CD4-positive, alpha-beta T cell (primary cell): ENCODE data around the gene DISP3. TPM values are rescaled to one million over a fixed set of nuclear protein-coding genes. Genes with fewer than 3 reads are reported as not detected.

ENCODE experiments used
- ATAC-seq: fragments of 200-7000 bp; cut with Tn5 transposase; one replicate; pipeline ENCODE4 v1.10.0; 2022; ENCODE audit warnings: mild to moderate bottlenecking; ENCODE audit not compliant: poor library complexity
- CTCF ChIA-PET: fragments of 350-600 bp; sonication (Branson Sonifier 250); formaldehyde crosslinking; loops from one replicate; lab custom pipeline; 2021; ENCODE audit warnings: antibody characterized with exemption, inconsistent platforms; lab: Charles Lee
- POLR2A ChIA-PET: fragments of 350-600 bp; sonication (Branson Sonifier 250); formaldehyde crosslinking; loops from one replicate; lab custom pipeline; 2021; ENCODE audit warnings: antibody characterized with exemption, inconsistent platforms; lab: Charles Lee
- DNase-seq, 14 experiments: peaks; one replicate each; pipeline ENCODE4 v3.0.0-alpha.2; 2013 to 2020; ENCODE audit warnings: mixed read lengths in 2 of 14
- H3K27ac ChIP-seq, 2 donors: one replicate each; pipeline versions ENCODE4 v1.5.1 to v1.7.0; 2013; ENCODE audit warnings: low read length in 2 of 2, low read depth in 1 of 2, mild to moderate bottlenecking in 1 of 2
- H3K27me3 ChIP-seq, 2 experiments: 1 replicate in 1 of 2; 2 replicates in 1 of 2; pipeline versions ENCODE4 v1.6.1 to v1.7.0; 2013; ENCODE audit warnings: low read length in 2 of 2, control low read depth in 1 of 2, mild to moderate bottlenecking in 1 of 2, moderate library complexity in 1 of 2; ENCODE audit not compliant: insufficient read depth in 2 of 2, control insufficient read depth in 1 of 2
- H3K36me3 ChIP-seq: one replicate; pipeline ENCODE4 v1.6.1; 2013; ENCODE audit warnings: low read length, control low read depth; ENCODE audit not compliant: insufficient read depth
- H3K4me1 ChIP-seq: one replicate; pipeline ENCODE4 v1.6.1; 2013; ENCODE audit warnings: low read length, control low read depth; ENCODE audit not compliant: insufficient read depth
- H3K4me3 ChIP-seq: one replicate; pipeline ENCODE4 v1.5.1; 2013; ENCODE audit warnings: mild to moderate bottlenecking, low read length, moderate library complexity
- H3K9me3 ChIP-seq, 2 experiments: 1 replicate in 1 of 2; 2 replicates in 1 of 2; pipeline versions ENCODE4 v1.6.1 to v1.7.0; 2013; ENCODE audit warnings: low read length in 2 of 2, mild to moderate bottlenecking in 2 of 2, control low read depth in 1 of 2, moderate library complexity in 1 of 2; ENCODE audit not compliant: control insufficient read depth in 1 of 2, insufficient read depth in 1 of 2
- H3K27ac Mint-ChIP-seq: one replicate; pipeline ENCODE4 v1.8.0; 2020; ENCODE audit warnings: mixed read lengths
- H3K27me3 Mint-ChIP-seq: one replicate; pipeline ENCODE4 v1.8.0; 2021; ENCODE audit warnings: mixed read lengths
- H3K36me3 Mint-ChIP-seq: one replicate; pipeline ENCODE4 v1.8.0; 2021; ENCODE audit warnings: low read depth, mixed read lengths
- H3K4me1 Mint-ChIP-seq: one replicate; pipeline ENCODE4 v1.8.0; 2021; ENCODE audit warnings: low read depth, mixed read lengths
- H3K4me3 Mint-ChIP-seq: one replicate; pipeline ENCODE4 v1.8.0; 2020; ENCODE audit warnings: mild to moderate bottlenecking, mixed read lengths
- H3K9me3 Mint-ChIP-seq: one replicate; pipeline ENCODE4 v1.8.0; 2020; ENCODE audit warnings: mixed read lengths
- intact Hi-C, 2 experiments: fragments of 100-400 bp; cut with DNase I in 1 of 2; cut with micrococcal nuclease in 1 of 2; formaldehyde crosslinking; loops; one replicate each; pipeline versions ENCODE4 v1.15.1 to v1.9.0; 2023 to 2025; cut with DNase I, micrococcal nuclease
- total RNA-seq, 174 experiments: library from RNA in 2 of 174; stranded (reverse) in 2 of 174; gene quantifications; one replicate each; pipeline ENCODE4 v1.2.3 and lab custom pipeline; 2021 to 2026
- TF ChIP-seq, protein P1 (sequence below): fragments of 200-600 bp; IDR thresholded peaks from one replicate; pipeline ENCODE4 v1.8.0; 2022; ENCODE audit warnings: antibody characterized with exemption, mild to moderate bottlenecking

DISP3 gene
- total RNA-seq, 2 experiments from 2014 or later: 0.55 to 0.56 TPM

DNA sequence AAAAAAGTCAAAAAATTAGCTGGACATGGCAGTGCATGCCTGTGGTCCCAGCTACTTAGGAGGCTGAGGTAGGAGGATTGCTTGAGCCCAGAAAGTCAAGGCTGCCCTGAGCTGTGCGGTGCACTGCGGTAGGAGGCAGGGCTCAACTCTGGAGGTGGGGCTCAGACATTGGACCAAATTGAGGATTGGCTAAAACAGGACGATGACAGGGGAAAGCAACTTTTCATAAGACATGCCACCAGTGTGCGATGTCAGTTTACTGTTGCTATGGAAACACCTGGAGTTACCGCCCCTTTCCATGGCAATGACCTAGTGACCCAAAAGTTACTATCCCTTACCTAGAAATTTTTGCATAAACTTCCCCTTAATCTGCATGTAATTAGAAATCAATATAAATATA, 85.3 kb downstream of the DISP3 start:
- intact Hi-C loops: no loop called here
- Mint-ChIP-seq H3K4me3 (no peak overlapping the region), H3K27me3 (peaks cover 37% of the 10 kb centered on the region), H3K4me1 (no peaks in the 10 kb centered on the region), H3K9me3 (no peaks in the 10 kb centered on the region), H3K27ac (no peak overlapping the region), H3K36me3 (no peaks in the 10 kb centered on the region)
- H3K4me1 ChIP-seq: no peaks in the 10 kb centered on the region
- peaks cover 0 to 7% of the 10 kb centered on the region in 2 experiments for H3K9me3 ChIP-seq
- H3K36me3 ChIP-seq: no peaks in the 10 kb centered on the region
- DNase-seq (no peak), ATAC-seq (no peak)
- no peak overlapping the region for H3K4me3 ChIP-seq
- POLR2A ChIA-PET: no interaction called here
- CTCF ChIA-PET: no interaction called here
- TF ChIP-seq, protein P1, sequence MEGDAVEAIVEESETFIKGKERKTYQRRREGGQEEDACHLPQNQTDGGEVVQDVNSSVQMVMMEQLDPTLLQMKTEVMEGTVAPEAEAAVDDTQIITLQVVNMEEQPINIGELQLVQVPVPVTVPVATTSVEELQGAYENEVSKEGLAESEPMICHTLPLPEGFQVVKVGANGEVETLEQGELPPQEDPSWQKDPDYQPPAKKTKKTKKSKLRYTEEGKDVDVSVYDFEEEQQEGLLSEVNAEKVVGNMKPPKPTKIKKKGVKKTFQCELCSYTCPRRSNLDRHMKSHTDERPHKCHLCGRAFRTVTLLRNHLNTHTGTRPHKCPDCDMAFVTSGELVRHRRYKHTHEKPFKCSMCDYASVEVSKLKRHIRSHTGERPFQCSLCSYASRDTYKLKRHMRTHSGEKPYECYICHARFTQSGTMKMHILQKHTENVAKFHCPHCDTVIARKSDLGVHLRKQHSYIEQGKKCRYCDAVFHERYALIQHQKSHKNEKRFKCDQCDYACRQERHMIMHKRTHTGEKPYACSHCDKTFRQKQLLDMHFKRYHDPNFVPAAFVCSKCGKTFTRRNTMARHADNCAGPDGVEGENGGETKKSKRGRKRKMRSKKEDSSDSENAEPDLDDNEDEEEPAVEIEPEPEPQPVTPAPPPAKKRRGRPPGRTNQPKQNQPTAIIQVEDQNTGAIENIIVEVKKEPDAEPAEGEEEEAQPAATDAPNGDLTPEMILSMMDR: no peak
- no peak overlapping the region for H3K27ac ChIP-seq
- peaks cover 6 to 9% of the 10 kb centered on the region in 2 experiments for H3K27me3 ChIP-seq

GRCh38 chr1:11566042-11566850, 87.3 kb downstream of the DISP3 start:
- Mint-ChIP-seq H3K4me3 (no peak overlapping the region), H3K9me3 (no peaks in the 10 kb centered on the region), H3K36me3 (no peaks in the 10 kb centered on the region), H3K27me3 (peaks cover 31% of the 10 kb centered on the region), H3K4me1 (no peaks in the 10 kb centered on the region), H3K27ac (no peak overlapping the region)
- Histone ChIP-seq H3K27ac (no peak overlapping the region), H3K4me1 (peaks cover 4% of the 10 kb centered on the region), H3K36me3 (no peaks in the 10 kb centered on the region), H3K9me3 (peaks cover 0 to 3% of the 10 kb centered on the region in 2 experiments), H3K4me3 (no peak overlapping the region), H3K27me3 (peaks cover 9 to 11% of the 10 kb centered on the region in 2 experiments)
- ChIA-PET POLR2A (no interaction called here), CTCF (no interaction called here)
- DNase-seq (no peak), ATAC-seq (no peak)
- intact Hi-C loops: no loop called here
- TF ChIP-seq, protein P1: no peak

DNA sequence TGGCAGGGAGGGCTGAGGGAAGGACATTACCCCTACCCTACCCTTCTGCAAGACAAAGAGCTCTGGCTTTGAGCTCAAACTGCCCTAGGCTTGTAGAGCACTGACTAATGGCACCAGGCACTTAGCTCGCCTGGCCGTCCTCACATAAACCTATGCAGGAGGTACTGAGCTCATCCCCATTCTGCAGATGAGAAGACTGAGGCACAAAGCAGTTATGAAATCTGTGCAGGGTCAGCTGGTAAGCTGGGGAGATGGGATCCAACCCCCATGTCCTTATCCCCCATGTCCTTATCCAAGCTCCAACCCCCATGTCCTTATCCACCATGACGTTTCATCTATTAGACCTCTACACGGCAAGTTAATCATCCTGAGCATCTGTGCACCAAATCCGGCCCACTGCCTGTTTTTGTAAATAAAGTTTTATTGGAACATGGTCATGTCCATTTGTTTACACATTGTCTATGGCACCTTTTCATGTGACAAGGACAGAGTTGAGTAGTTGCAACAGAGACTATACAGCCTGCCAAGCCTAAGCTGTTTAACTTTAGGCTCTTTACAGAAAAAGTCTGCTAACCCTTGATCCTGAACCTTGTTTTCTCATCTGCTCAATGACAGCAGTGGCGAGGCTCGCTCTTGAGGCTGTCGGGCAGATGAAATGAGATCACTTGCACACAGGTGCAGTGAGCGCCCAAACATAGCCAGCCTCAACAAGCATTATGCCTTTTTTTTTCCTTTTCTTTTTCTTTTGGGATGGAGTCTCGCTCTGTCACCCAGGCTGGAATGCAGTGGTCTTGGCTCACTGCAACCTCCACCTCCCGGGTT, 88.5 kb downstream of the DISP3 start:
- CTCF ChIA-PET: no interaction called here
- H3K9me3 Mint-ChIP-seq: no peaks in the 10 kb centered on the region
- H3K27me3 ChIP-seq: peaks cover 9 to 11% of the 10 kb centered on the region in 2 experiments
- ATAC-seq: no peak
- no peaks in the 10 kb centered on the region for H3K36me3 ChIP-seq
- intact Hi-C loops: no loop called here
- no peak overlapping the region for H3K4me3 Mint-ChIP-seq
- H3K9me3 ChIP-seq: no peaks in the 10 kb centered on the region
- TF ChIP-seq, protein P1: no peak
- no peak overlapping the region for H3K4me3 ChIP-seq
- no peak overlapping the region for H3K27ac ChIP-seq
- DNase-seq: no peak
- H3K36me3 Mint-ChIP-seq: no peaks in the 10 kb centered on the region
- no peaks in the 10 kb centered on the region for H3K4me1 Mint-ChIP-seq
- POLR2A ChIA-PET: no interaction called here
- peaks cover 22% of the 10 kb centered on the region for H3K27me3 Mint-ChIP-seq
- peaks cover 4% of the 10 kb centered on the region for H3K4me1 ChIP-seq
- H3K27ac Mint-ChIP-seq: no peak overlapping the region
